OCI-LY7 (cell line): ENCODE results near the gene SHPK. TPM values are rescaled to one million over a fixed set of nuclear protein-coding genes. Genes with fewer than 3 reads are reported as not detected.

ENCODE experiments used
- BruUV-seq: library from RNA; stranded (reverse); fragments of 400-500 nt; replicated peaks from 2 replicates; lab custom pipeline; 2021; lab: Mats Ljungman, UMichigan
- CTCF ChIA-PET: fragments of 300-600 bp; sonication (Branson Sonifier 250); formaldehyde crosslinking; loops from one replicate; lab custom pipeline; 2022; ENCODE audit warnings: antibody characterized with exemption; ENCODE audit not compliant: unreplicated experiment; lab: Charles Lee
- POLR2A ChIA-PET: fragments of 300-600 bp; sonication (Branson Sonifier 250); formaldehyde crosslinking; loops from one replicate; lab custom pipeline; 2022; ENCODE audit warnings: antibody characterized with exemption; lab: Charles Lee
- DNase-seq: peaks from one replicate; pipeline ENCODE4 v3.0.0-alpha.2; 2015; ENCODE audit warnings: low spot score
- H2AFZ ChIP-seq: fragments of 200-600 bp; sonication (generic), shearing (Covaris generic); 2 replicates; pipeline ENCODE4 v1.6.1; 2014; ENCODE audit warnings: mild to moderate bottlenecking, antibody characterized with exemption, low read length, moderate library complexity
- H3K27ac ChIP-seq: fragments of 200-600 bp; sonication (generic); 2 replicates; pipeline ENCODE4 v1.5.1; 2014; ENCODE audit warnings: mixed run types, low read depth, mild to moderate bottlenecking, moderate library complexity, low read length, inconsistent platforms; ENCODE audit not compliant: poor library complexity, severe bottlenecking
- H3K36me3 ChIP-seq: fragments of 200-600 bp; sonication (generic); 2 replicates; pipeline ENCODE4 v1.6.1; 2014; ENCODE audit warnings: mild to moderate bottlenecking, antibody characterized with exemption, low read length, moderate library complexity, mixed read lengths; ENCODE audit not compliant: insufficient read depth
- H3K4me1 ChIP-seq: fragments of 200-600 bp; sonication (generic); 2 replicates; pipeline ENCODE4 v1.5.1; 2014; ENCODE audit warnings: mild to moderate bottlenecking, low read length; ENCODE audit not compliant: insufficient read depth, poor library complexity, severe bottlenecking
- H3K4me2 ChIP-seq: fragments of 200-600 bp; sonication (generic); 2 replicates; pipeline ENCODE4 v1.6.1; 2014; ENCODE audit warnings: mild to moderate bottlenecking, low read length
- H3K4me3 ChIP-seq: fragments of 200-600 bp; sonication (generic); 2 replicates; pipeline ENCODE4 v1.5.1; 2014; ENCODE audit warnings: mild to moderate bottlenecking, low read depth, low read length; ENCODE audit not compliant: poor library complexity, severe bottlenecking
- H3K79me2 ChIP-seq: fragments of 200-600 bp; sonication (generic); 2 replicates; pipeline ENCODE4 v1.6.1; 2016; ENCODE audit warnings: low read depth, mild to moderate bottlenecking, low read length, moderate library complexity, mixed read lengths; ENCODE audit not compliant: insufficient read depth
- H3K9me2 ChIP-seq: fragments of 200-600 bp; sonication (generic); 2 replicates; pipeline ENCODE4 v1.6.1; 2016; ENCODE audit warnings: mild to moderate bottlenecking, low read length, mixed read lengths; ENCODE audit not compliant: insufficient read depth
- H3K9me3 ChIP-seq: fragments of 200-600 bp; sonication (generic); 2 replicates; pipeline ENCODE4 v1.6.1; 2014; ENCODE audit warnings: mild to moderate bottlenecking, mixed run types, low read length, mixed read lengths
- H4K20me1 ChIP-seq: fragments of 200-600 bp; sonication (generic); 2 replicates; pipeline ENCODE4 v1.6.1; 2014; ENCODE audit warnings: mild to moderate bottlenecking, antibody characterized with exemption, low read length, moderate library complexity, mixed read lengths; ENCODE audit not compliant: insufficient read depth
- CTCF ChIP-seq: fragments of 200-600 bp; sonication (generic); conservative IDR thresholded peaks from 2 replicates; pipeline ENCODE4 v1.5.1; 2014; ENCODE audit warnings: mild to moderate bottlenecking, antibody characterized with exemption, low read length, moderate library complexity, mixed read lengths
- EZH2phosphoT487 ChIP-seq: fragments of 200-600 bp; sonication (generic); IDR thresholded peaks from 2 replicates; pipeline ENCODE4 v1.6.1; 2018; ENCODE audit warnings: low read depth, borderline replicate concordance, mild to moderate bottlenecking, mixed run types, antibody characterized with exemption, low read length, moderate library complexity, mixed read lengths
- intact Hi-C: fragments of 100-400 bp; cut with micrococcal nuclease; formaldehyde crosslinking; loops from one replicate; pipeline ENCODE4 v1.10.0; 2022; ENCODE audit not compliant: unreplicated experiment
- total RNA-seq, 2 experiments: library from RNA; depleted of rRNA in 1 of 2; stranded (reverse); fragments of >200 nt in 1 of 2; shearing (Covaris generic) in 1 of 2; gene quantifications; 2 replicates each; pipeline ENCODE4 v1.2.3, GENCODE V29; 2014 to 2022

SHPK gene
- total RNA-seq, 2 experiments from 2014 or later = 16.9 to 17.0 TPM

- Histone ChIP-seq H4K20me1 (no peaks in the 10 kb centered on the region), H3K27ac (no peak overlapping the region), H3K9me3 (no peaks in the 10 kb centered on the region), H3K4me1 (no peaks in the 10 kb centered on the region), H3K79me2 (no peaks in the 10 kb centered on the region), H3K4me3 (no peak overlapping the region), H2AFZ (no peak overlapping the region), H3K9me2 (no peaks in the 10 kb centered on the region), H3K36me3 (peaks cover 48% of the 10 kb centered on the region), H3K4me2 (no peak overlapping the region)
- TF ChIP-seq CTCF (no peak), EZH2phosphoT487 (no peak)
- ChIA-PET POLR2A (interaction anchor here (0.7 kb wide), 1 partner anchor 8 kb away, joined by 3 read pairs; the partner anchor contains the start of genes CTNS and SHPK), CTCF (no interaction called here)
- intact Hi-C loops = no loop called here
- DNase-seq = no peak
- no TSS peak for BruUV-seq
Observed at GRCh38 chr17:3627769-3628167, 8.3 kb downstream of the SHPK start.

GRCh38 chr17:3626831-3627768 lies 8.9 kb downstream of the SHPK start:
- no peak for TF ChIP-seq EZH2phosphoT487
- TF ChIP-seq CTCF = no peak
- no peaks in the 10 kb centered on the region for H3K9me2 ChIP-seq
- no peak for DNase-seq
- H3K79me2 ChIP-seq = no peaks in the 10 kb centered on the region
- intact Hi-C loops = no loop called here
- POLR2A ChIA-PET = interaction anchor here (0.7 kb wide), 1 partner anchor 9 kb away, joined by 3 read pairs; the partner anchor contains the start of genes CTNS and SHPK
- CTCF ChIA-PET = no interaction called here
- H3K27ac ChIP-seq = no peak overlapping the region
- H3K4me3 ChIP-seq = no peak overlapping the region
- no peak overlapping the region for H2AFZ ChIP-seq
- H3K4me1 ChIP-seq = no peaks in the 10 kb centered on the region
- H4K20me1 ChIP-seq = no peaks in the 10 kb centered on the region
- no peak overlapping the region for H3K4me2 ChIP-seq
- H3K9me3 ChIP-seq = no peaks in the 10 kb centered on the region
- BruUV-seq = TSS peak; percentile 66
- H3K36me3 ChIP-seq = peaks cover 54% of the 10 kb centered on the region
